ENCODE results near the gene PGLYRP4. TPM values are rescaled to one million over a fixed set of nuclear protein-coding genes. Genes with fewer than 3 reads are reported as not detected.

PGLYRP4 gene
- total RNA-seq, 4 donors from 2014 or later = not detected

GRCh38 chr1:153390938-153391710 is 42.5 kb upstream of the PGLYRP4 start, which contains the start of gene S100A8:
Gene S100A8 (minus strand): TSS chr1:153391073. CDS start chr1:153390535, 538 bp downstream.
- DNase-seq = peak; percentile 11 to 20
- intact Hi-C loops (cut with DNase I) = no loop called here
- 68 to 77% methylated on average over 7 of the region's 7 CpGs for WGBS, 2 donors
- Histone ChIP-seq H3K4me3 (replicated peaks in 1 of 3) (no peak within 1 kb of the TSS), H3K36me3 (no peaks in the 10 kb centered on the region), H3K4me1 (no peaks in the 10 kb centered on the region), H3K9me3 (no peaks in the 10 kb centered on the region), H3K27me3 (no peaks in the 10 kb centered on the region), H3K27ac (no peak within 1 kb of the TSS)
- no peak for TF ChIP-seq POLR2A (IDR thresholded peaks at IDR 0.05)
- TF ChIP-seq CTCF (IDR thresholded peaks at IDR 0.05) = no peak

GRCh38 chr1:153389973-153390879 is 41.6 kb upstream of the PGLYRP4 start:
- no peak for DNase-seq
- intact Hi-C loops (cut with DNase I) = no loop called here
- Histone ChIP-seq H3K27ac (no peak overlapping the region), H3K4me3 (replicated peaks in 1 of 3) (no peak overlapping the region), H3K36me3 (no peaks in the 10 kb centered on the region), H3K27me3 (no peaks in the 10 kb centered on the region), H3K9me3 (no peaks in the 10 kb centered on the region), H3K4me1 (no peaks in the 10 kb centered on the region)
- TF ChIP-seq POLR2A (IDR thresholded peaks at IDR 0.05) (no peak), CTCF (IDR thresholded peaks at IDR 0.05) (no peak)
- 78 to 82% methylated on average over 16 to 17 of the region's 17 CpGs for WGBS, 2 donors

- Histone ChIP-seq H3K4me1 (no peaks in the 10 kb centered on the region), H3K4me3 (replicated peaks in 1 of 3) (no peak overlapping the region), H3K9me3 (no peaks in the 10 kb centered on the region), H3K27ac (no peak overlapping the region), H3K36me3 (no peaks in the 10 kb centered on the region), H3K27me3 (no peaks in the 10 kb centered on the region)
- intact Hi-C loops (cut with DNase I) = no loop called here
- WGBS, 2 donors = 88 to 89% methylated on average over 1 of the region's 1 CpG
- TF ChIP-seq CTCF (IDR thresholded peaks at IDR 0.05) = no peak
- TF ChIP-seq POLR2A (IDR thresholded peaks at IDR 0.05) = no peak
- no peak for DNase-seq
These were observed 40.8 kb upstream of the PGLYRP4 start for GRCh38 chr1:153389401-153389800.

GRCh38 chr1:153387785-153388184 is 39.1 kb upstream of the PGLYRP4 start:
- Histone ChIP-seq H3K4me1 (no peaks in the 10 kb centered on the region), H3K27me3 (no peaks in the 10 kb centered on the region), H3K9me3 (no peaks in the 10 kb centered on the region), H3K36me3 (no peaks in the 10 kb centered on the region), H3K4me3 (replicated peaks in 1 of 3) (no peak overlapping the region), H3K27ac (no peak overlapping the region)
- WGBS, 2 donors = 78 to 84% methylated on average over 4 of the region's 4 CpGs
- no peak for DNase-seq
- intact Hi-C loops (cut with DNase I) = no loop called here
- TF ChIP-seq CTCF (IDR thresholded peaks at IDR 0.05) = no peak
- no peak for TF ChIP-seq POLR2A (IDR thresholded peaks at IDR 0.05)

Data from thyroid gland (tissue), 4 donors.